Limb (tissue), 2 donors: ENCODE data around the gene IREB2.
"Not testable (repeated sequence)": the region's sequence is repeated elsewhere in the genome, so short reads cannot be mapped to it uniquely, and the experiment has no call there.

Experiments used
- DNase-seq, 2 donors: peaks; one replicate each; pipeline ENCODE4 v3.0.0-alpha.2; 2016; ENCODE audit errors: extremely low spot score in 2 of 2

Gene IREB2

DNA sequence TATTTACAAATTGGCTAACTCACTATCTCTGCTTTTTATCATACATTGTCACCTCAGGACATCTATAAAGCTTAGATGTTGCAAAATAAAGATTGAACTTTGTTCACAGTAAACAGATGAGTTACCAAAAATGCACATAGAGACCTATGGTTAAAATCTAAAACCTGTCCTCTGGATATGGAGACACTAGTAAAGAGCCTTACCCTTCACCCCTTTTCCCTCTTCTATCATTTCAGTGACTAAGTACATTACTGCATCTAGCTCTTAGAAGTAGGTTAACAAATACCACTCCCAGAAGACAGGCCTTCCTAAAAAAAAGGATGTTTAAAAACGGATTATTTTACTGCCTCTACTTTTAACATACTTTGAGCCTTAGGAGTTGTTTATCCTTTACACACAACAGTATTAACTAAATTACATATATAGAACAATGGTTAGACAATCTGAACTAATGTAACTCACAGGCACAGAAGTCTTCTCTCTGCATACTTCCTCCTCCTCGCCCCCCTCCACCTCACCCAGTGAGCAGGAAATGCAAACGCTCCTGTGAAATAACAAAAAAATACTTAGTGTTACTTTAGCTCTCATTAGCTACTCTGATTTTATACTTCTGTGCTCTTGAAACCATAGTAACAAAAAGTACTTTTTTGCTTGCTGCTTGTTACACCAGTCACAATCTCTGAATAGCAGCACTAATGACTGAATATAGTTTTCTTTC, 23.3 kb downstream of the IREB2 start:
- DNase-seq = no peak

DNA sequence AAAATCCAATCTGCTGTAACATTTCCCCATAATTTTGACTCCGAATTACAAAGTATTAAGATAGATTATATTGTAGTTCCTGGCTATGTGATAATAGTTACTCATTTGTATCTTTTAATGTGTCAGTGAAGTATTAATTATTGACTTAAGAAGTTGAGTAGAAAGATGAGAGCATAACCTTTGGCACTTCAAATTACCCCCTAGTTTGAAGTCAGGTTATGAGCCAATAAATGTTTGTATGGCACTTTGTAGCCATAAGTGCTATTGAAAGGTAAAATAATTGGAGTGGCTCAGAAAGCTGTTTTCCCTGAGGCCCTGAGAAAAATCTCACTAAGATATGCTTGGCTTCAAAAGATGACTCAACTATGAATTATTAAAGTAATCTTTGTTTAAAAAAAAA, 31.0 kb downstream of the IREB2 start:
- no peak for DNase-seq

DNA sequence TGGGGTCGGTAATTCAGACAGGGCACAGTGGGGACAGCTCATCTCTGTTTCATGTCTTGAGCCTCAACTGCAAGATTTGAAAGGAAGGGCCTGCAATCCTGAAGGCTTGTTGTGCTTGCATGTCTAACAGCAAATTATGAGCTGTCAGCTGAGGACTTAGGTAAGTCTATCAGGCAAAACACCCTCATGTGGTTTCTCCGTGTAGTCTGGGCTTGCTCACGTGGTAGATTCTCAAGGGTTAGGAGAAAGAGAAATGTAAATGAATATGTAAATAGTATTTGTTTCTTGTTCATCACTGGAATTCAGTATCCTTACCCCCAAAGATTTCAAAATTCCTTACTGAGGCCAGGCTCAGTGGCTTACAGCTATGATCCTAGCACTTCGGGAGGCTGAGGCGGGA, 39.3 kb downstream of the IREB2 start:
- no peak for DNase-seq

DNA sequence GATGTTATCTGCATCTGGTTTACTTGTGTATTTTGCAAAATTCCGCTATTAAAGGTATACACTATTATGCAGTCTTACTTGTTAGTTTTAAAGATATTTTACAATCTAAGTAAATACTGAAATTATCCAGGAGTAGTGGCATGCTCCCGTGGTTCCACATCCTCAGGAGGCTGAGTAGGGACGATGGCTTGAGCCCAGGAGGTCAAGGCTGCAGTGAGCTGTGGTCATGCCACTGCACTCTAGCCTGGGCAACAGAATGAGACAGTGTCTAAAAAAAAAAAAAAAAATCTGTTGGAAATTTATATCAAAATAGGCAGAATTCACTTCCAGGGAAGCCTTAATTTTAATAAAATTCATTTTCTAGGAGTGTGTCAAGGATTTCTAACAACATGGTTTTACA, 41.6 kb downstream of the IREB2 start:
- DNase-seq = no peak

DNA sequence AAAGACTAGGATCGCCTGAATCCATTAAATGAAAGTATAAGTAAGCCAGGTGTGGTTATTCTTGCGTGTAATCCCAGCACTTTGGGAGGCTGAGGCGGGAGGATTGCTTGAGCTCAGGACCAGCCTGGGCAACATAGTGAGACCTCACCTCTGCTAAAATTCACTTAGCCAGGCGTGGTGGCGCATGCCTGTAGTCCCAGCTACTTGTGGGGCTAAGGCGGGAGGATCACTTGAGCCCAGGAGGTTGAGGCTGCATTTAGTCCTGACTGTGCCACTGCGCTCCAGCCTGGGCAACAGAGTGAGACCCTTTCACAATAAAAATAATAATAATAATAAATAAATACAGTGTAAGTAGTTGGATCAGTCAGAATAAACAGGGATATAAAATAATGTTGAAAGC, 43.9 kb downstream of the IREB2 start:
- DNase-seq = no peak

DNA sequence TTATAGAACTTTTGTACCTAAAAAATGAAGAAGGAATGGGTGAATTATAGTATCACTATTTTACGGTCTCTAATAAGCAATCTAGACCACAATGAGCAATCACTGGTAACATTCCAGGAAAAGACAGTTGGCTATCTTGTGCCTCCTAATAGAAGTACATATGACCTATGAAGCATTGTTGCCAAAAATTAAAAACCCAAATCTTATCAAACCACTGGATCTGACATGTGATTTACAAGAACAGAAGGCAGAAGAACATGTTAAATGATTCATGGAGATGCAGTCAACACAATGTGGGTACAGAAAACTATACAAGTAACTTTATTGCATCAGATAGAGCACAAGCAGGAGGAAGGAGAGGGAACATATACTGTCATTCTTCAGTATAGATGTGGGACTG, 54.9 kb downstream of the IREB2 start:
- no peak for DNase-seq

GRCh38 chr15:78501857-78502256, 63.8 kb downstream of the IREB2 start:
- DNase-seq = no peak

- DNase-seq = no peak
Observed at GRCh38 chr15:78502641-78503040, 64.6 kb downstream of the IREB2 start.

- peak; percentile 92 to 97 for DNase-seq
Observed at GRCh38 chr15:78506971-78507830, 69.2 kb downstream of the IREB2 start, which contains the start of gene HYKK. Gene HYKK (plus strand): TSS chr15:78507577. CDS start chr15:78513089, 5,512 bp downstream.

DNA sequence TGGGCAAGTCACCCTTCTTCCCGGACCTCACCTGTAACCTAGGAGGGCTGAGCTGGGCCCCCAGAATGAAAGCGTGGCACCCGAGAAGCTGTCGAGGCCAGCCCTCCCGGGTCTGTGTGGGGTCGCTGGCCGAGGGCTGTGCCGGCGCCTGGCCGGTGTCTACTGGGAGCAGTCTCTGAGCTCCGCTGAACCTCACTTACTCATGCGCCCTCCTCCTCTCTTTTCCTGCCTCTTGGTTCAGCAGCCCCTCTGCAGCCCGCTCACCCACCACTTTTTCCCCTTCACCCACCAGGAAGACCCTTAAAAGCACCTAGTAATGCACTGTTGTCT, 69.8 kb downstream of the IREB2 start:
- no peak for DNase-seq

DNA sequence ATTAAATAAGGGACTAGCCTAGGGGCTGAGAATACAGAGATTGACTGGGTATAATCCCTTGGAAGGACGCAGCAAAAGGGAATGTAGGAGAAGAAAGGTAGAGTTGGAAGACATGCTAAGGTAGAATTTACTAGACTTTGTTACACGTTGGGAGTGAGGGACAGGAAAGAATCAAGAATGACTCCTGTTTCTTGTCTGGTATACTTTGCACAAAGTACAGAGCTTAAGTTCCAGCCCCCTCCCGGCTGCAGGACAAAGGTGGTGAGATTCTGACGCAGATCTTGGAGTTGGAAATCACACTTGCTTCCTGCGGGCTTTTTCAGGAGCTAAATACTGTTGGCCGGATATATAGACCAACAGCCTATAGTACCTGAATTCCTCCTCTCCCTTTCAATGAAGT, 70.3 kb downstream of the IREB2 start:
- no peak for DNase-seq

- DNase-seq = no peak
Observed at GRCh38 chr15:78509726-78510312, 71.8 kb downstream of the IREB2 start.

DNA sequence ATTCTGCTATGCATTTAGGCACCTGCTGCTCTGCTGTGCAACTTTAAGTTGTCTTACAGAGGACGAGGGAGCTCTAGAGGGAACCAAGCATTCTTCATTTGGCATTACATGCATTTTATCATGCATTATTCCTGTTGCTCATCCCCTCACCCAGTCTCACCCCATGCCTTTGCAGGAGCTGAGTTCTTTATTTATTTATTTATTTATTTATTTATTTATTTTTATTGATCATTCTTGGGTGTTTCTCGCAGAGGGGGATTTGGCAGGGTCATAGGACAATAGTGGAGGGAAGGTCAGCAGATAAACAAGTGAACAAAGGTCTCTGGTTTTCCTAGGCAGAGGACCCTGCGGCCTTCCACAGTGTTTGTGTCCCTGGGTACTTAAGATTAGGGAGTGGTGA, 82.0 kb downstream of the IREB2 start:
- DNase-seq = not testable (repeated sequence)

- no peak for DNase-seq
Observed at GRCh38 chr15:78524230-78524629, 86.2 kb downstream of the IREB2 start.

DNA sequence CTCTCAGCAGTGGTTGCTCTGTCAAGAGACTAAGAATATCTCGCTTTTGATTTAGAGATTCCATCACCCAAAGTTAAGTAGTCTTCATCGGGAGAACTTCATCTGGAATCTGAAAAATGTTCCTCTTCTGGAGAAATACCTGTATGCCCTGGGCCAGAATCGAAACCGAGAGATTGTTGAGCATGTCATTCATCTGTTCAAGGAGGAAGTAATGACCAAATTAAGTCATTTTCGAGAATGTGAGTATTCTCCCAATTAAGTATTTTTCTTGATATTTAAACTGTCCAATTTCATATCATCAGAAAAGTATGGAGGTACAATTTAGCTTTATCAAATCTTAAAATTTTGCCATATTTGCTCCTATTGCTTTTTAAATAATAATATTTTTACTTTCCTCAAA, 89.3 kb downstream of the IREB2 start:
- DNase-seq = no peak

DNA sequence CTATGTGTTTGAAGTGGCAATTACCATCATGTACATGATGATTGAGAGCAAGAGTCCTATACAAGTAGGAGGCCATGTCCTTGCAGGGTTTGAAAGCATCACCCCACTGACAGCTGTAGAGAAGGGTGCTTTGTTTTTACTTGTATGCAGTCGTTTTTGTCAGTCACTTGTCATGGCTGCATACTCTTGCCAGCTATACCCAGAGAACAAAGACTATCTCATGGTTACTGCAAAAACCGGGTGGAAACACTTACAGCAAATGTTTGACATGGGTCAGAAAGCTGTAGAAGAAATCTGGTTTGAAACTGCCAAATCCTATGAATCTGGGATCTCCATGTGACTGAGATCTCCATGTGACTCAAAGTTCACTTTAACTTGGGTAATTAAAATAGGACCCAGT, 95.3 kb downstream of the IREB2 start:
- no peak for DNase-seq

DNA sequence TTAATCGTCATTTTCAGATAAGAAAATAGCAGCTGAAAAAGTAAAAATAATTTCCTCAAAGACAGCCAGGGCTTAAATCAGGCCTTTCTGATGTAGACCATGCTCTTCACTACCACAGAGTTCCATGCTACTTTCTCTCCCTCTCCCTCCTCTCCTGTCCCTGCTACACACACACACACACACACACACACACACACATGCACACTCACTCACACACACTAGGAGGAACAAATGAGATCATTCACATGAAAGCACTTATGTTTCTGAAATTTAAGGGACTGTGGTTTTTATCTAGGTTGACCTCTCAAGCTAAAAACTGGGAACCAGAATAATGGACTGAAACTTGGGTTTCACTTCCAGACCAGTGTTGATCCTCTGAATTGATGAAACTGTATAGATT, 98.1 kb downstream of the IREB2 start:
- DNase-seq = no peak

DNA sequence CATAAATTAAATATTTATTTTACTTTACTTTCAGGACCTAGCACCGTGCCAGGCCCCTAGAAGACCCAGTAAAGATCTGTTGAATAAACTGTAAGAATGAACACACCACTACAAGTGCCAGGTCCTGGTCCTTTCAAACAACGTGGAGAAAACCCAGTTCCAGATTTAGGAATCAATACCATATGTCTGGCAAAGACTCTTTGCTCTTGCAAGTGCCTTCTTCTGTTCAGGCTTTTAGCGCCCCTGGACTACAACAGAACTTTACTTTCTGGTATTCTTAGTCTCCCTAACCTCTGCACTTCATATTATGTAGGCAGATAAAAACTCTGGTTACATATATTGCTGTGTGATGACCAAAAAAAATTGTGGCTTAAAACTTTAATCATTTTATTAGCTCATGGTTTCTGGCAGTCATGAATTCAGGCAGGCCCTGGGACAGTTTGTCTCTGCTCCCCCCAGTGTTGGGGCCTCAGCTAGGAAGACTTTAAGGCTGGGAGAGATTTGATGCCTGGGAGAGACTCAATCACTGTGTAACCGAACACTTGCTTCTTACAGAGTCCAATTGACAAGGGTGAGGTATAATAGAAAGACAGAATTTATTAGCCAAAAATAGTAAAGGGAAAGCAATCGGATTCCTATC, 99.4 kb downstream of the IREB2 start:
- peak in 1 of 2 donors; percentile 46 for DNase-seq

DNA sequence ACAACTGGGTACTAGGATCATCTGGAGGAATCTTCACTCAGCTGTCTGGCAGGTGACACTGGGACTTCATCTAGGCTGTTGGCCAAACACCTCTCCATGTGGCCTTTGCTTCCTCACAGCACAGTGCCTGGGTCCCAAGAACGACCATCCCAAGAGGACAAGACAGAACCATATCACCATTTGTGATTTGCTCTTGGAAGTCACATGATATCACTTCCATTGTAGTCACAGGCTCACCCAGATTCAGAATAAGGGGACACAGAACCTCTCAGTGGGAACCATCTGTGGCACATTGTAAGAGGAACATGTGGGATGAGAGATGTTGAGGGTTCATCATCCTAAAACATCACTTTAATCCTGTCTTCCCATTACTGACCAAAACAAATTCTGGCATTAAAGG, 100.3 kb downstream of the IREB2 start:
- DNase-seq = no peak

DNA sequence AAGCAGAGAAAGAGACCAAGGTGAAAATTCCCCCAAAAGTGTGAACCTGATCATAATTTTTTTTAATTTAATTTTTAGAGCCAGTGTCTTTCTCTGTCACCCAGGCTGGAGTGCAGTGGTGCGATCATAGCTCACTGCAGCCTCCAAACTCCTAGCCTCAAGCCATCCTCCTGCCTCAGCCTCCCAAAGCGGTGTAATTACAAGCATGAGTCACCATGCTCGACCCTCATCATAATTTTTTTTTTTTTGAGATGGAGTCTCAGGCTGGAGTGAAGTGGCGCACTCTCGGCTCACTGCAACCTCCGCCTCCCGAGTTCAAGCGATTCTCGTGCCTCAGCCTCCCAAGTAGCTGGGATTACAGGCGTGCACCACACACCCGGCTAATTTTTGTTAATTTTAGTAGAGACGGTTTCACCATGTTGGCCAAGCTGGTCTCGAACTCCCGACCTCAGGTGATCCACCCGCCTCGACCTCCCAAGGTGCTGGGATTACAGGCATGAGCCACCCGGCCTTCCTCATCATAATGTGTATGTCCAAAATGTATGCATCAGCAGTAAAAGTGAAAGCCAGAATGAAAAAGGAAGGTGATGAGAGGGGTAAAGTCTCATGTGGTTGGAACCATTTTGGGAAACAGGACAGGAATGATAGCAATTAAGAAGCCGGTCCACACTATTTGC, 101.6 kb downstream of the IREB2 start:
- not testable (repeated sequence) for DNase-seq

DNA sequence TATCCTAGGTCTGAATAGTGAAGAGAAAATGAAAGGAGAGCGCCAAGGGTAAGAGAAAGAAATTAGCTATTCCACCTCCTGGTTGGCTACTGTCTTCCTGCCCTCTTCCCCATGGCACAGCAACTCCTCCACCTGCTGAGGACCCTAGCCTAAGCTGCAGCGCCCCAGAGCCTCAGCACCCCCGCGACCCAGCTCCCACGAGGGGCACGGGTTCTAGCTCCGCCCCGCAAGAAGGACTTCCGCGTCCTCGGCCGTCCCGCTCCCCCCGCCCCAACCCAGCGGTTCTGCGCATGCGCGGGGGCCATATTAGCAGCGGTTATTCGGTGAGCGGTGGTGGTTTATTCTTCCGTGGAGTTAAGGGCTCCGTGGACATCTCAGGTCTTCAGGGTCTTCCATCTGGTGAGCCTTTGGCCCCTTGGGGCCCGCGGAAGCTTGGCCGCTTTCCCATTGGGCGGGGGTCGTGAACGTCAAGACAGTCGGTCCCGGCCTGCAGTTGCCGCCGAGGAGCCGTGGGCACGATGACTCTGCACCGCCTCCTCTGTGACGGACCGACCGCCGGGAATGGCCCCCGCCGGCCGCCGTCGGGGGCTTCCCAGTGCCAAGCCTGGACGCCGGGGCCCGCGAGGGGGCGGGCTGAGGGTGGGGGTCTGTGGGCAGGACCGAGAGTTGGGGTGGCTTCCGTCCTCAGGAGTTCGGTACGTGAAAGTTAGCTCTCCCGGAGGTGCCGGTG, 102.3 kb downstream of the IREB2 start, which contains the start of gene PSMA4:
Gene PSMA4 (plus strand): TSS at position 304 of the 730 bp plus-strand sequence. CDS start 1,484 bp downstream, outside the sequence.
- DNase-seq = peak; percentile 92 to 97
